NAMALWA (cell line): Measurements from ENCODE around the gene DOC2A.
"Not testable (repeated sequence)": the region's sequence is repeated elsewhere in the genome, so short reads cannot be mapped to it uniquely, and the experiment has no call there.

Experiments
- DNase-seq: peaks from one replicate; pipeline ENCODE4 v3.0.0-alpha.2; 2015; ENCODE audit warnings: low spot score

DOC2A gene

GRCh38 chr16:29973384-29974246 lies 37.2 kb downstream of the DOC2A start, which contains the start of gene TAOK2:
TSS of gene TAOK2 (plus strand) at chr16:29973868. CDS start at chr16:29977773, 3,905 bp downstream.
- DNase-seq, result peak; percentile 99

- no peak for DNase-seq
Observed at GRCh38 chr16:29972992-29973383, 37.8 kb downstream of the DOC2A start.

- no peak for DNase-seq
Observed at GRCh38 chr16:29972500-29972899, 38.3 kb downstream of the DOC2A start.

- DNase-seq, result no peak
Observed at GRCh38 chr16:29971304-29971703, 39.5 kb downstream of the DOC2A start.

- DNase-seq, result no peak
Observed at GRCh38 chr16:29968205-29968604, 42.6 kb downstream of the DOC2A start.

- DNase-seq, result no peak
Observed at GRCh38 chr16:29963021-29963743, 47.6 kb downstream of the DOC2A start.

GRCh38 chr16:29962344-29962994 lies 48.4 kb downstream of the DOC2A start:
- peak; percentile 37 for DNase-seq

GRCh38 chr16:29961479-29962343 lies 49.1 kb downstream of the DOC2A start, which contains the start of gene TMEM219:
TSS of gene TMEM219 (plus strand) at chr16:29962079. CDS start at chr16:29963144, 1,065 bp downstream.
- peak; percentile 94 for DNase-seq

GRCh38 chr16:29961127-29961478 lies 49.7 kb downstream of the DOC2A start:
- DNase-seq, result no peak

GRCh38 chr16:29959821-29960220 lies 51.0 kb downstream of the DOC2A start:
- DNase-seq, result not testable (repeated sequence)

- no peak for DNase-seq
Observed at GRCh38 chr16:29959293-29959692, 51.5 kb downstream of the DOC2A start.

GRCh38 chr16:29958756-29959155 lies 52.1 kb downstream of the DOC2A start:
- no peak for DNase-seq
